GM23338 (cell line): Measurements from ENCODE around the gene NOXA1. TPM values are rescaled to one million over a fixed set of nuclear protein-coding genes. Genes with fewer than 3 reads are reported as not detected.
"Not testable (repeated sequence)": the region's sequence is repeated elsewhere in the genome, so short reads cannot be mapped to it uniquely, and the experiment has no call there.

Source experiments
- ATAC-seq: fragments of 200-7000 bp; cut with Tn5 transposase; 3 replicates; pipeline ENCODE4 v1.9.1; 2020
- DNase-seq: peaks from one replicate; pipeline ENCODE4 v3.0.0-alpha.2; 2015; ENCODE audit warnings: low spot score
- H2AFZ ChIP-seq: fragments of 200-600 bp; sonication (generic); 2 replicates; pipeline ENCODE4 v1.8.0; 2016; ENCODE audit warnings: antibody characterized with exemption, mild to moderate bottlenecking, moderate library complexity
- H3F3A ChIP-seq: fragments of 200-600 bp; sonication (generic); replicated peaks from 2 replicates; pipeline ENCODE4 v1.8.0; 2017; ENCODE audit warnings: antibody characterized with exemption, mixed run types, low read depth
- H3K27ac ChIP-seq: fragments of 200-600 bp; sonication (generic); 2 replicates; pipeline ENCODE4 v1.6.1; 2016; ENCODE audit warnings: low read depth
- H3K27me3 ChIP-seq: fragments of 200-600 bp; sonication (generic); 2 replicates; pipeline ENCODE4 v1.8.0; 2016; ENCODE audit warnings: mild to moderate bottlenecking, mixed run types, moderate library complexity; ENCODE audit not compliant: insufficient read depth
- H3K36me3 ChIP-seq: fragments of 200-600 bp; sonication (generic); 2 replicates; pipeline ENCODE4 v1.8.0; 2016; ENCODE audit warnings: mild to moderate bottlenecking; ENCODE audit not compliant: insufficient read depth
- H3K4me1 ChIP-seq: fragments of 200-600 bp; sonication (generic); 2 replicates; pipeline ENCODE4 v1.8.0; 2016; ENCODE audit warnings: mild to moderate bottlenecking, moderate library complexity; ENCODE audit not compliant: insufficient read depth
- H3K4me2 ChIP-seq: fragments of 200-600 bp; sonication (generic); 2 replicates; pipeline ENCODE4 v1.7.1; 2017; ENCODE audit warnings: mixed run types
- H3K4me3 ChIP-seq: fragments of 200-600 bp; sonication (generic); 2 replicates; pipeline ENCODE4 v1.6.1; 2016; ENCODE audit warnings: mixed run types
- H3K79me2 ChIP-seq: fragments of 200-600 bp; sonication (generic); replicated peaks from 2 replicates; pipeline ENCODE4 v1.8.0; 2017; ENCODE audit warnings: mild to moderate bottlenecking; ENCODE audit not compliant: insufficient read depth
- H3K9me2 ChIP-seq: fragments of 200-600 bp; sonication (generic); 2 replicates; pipeline ENCODE4 v1.8.0; 2017; ENCODE audit not compliant: insufficient read depth
- H4K20me1 ChIP-seq: fragments of 200-600 bp; sonication (generic); replicated peaks from 2 replicates; pipeline ENCODE4 v1.8.0; 2017; ENCODE audit warnings: mild to moderate bottlenecking; ENCODE audit not compliant: insufficient read depth
- H3K27ac Mint-ChIP-seq: 2 replicates; pipeline ENCODE4 v1.8.0; 2020; ENCODE audit warnings: inconsistent platforms, mild to moderate bottlenecking, moderate library complexity, mixed read lengths
- H3K27me3 Mint-ChIP-seq: 3 replicates; pipeline ENCODE4 v1.8.0; 2022; ENCODE audit warnings: low read depth, mild to moderate bottlenecking, moderate library complexity, mixed read lengths, inconsistent platforms; ENCODE audit not compliant: insufficient read depth, poor library complexity
- H3K36me3 Mint-ChIP-seq: 3 replicates; pipeline ENCODE4 v1.8.0; 2021; ENCODE audit warnings: low read depth, mild to moderate bottlenecking, inconsistent platforms, moderate library complexity, mixed read lengths
- H3K4me1 Mint-ChIP-seq: 3 replicates; pipeline ENCODE4 v1.8.0; 2020; ENCODE audit warnings: mild to moderate bottlenecking, inconsistent platforms, mixed read lengths
- H3K4me3 Mint-ChIP-seq: 3 replicates; pipeline ENCODE4 v1.8.0; 2021; ENCODE audit warnings: moderate library complexity, mild to moderate bottlenecking, inconsistent platforms, mixed read lengths
- H3K9me3 Mint-ChIP-seq: 3 replicates; pipeline ENCODE4 v1.8.0; 2020; ENCODE audit warnings: moderate library complexity, mild to moderate bottlenecking, inconsistent platforms, mixed read lengths
- EZH2phosphoT487 ChIP-seq: fragments of 200-600 bp; sonication (generic); IDR thresholded peaks from one replicate; pipeline ENCODE4 v1.8.1; 2018; ENCODE audit warnings: antibody characterized with exemption; ENCODE audit not compliant: unreplicated experiment
- ZNF114 ChIP-seq: fragments of 250-450 bp; sonication (Bioruptor Pico); IDR thresholded peaks from 2 replicates; pipeline ENCODE4 v1.5.0; 2020; ENCODE audit warnings: mild to moderate bottlenecking, moderate library complexity
- ZNF331 ChIP-seq: fragments of 250-450 bp; sonication (Bioruptor Pico); IDR thresholded peaks from 2 replicates; pipeline ENCODE4 v1.5.0; 2020; ENCODE audit warnings: low read depth, mild to moderate bottlenecking, moderate library complexity
- polyA plus RNA-seq: library from polyadenylated mRNA; unstranded; fragments of >200 nt; fragmentation: Nextera tagmentation; extraction: Ambion mirVana; gene quantifications from 2 replicates; pipeline ENCODE4 v1.2.1, GENCODE V29; 2016
- total RNA-seq: library from RNA; depleted of rRNA; stranded (reverse); fragments of >200 nt; shearing (Covaris generic); gene quantifications from 2 replicates; pipeline ENCODE4 v1.2.3, GENCODE V29; 2014
- TF ChIP-seq, protein P1 (sequence below): IDR thresholded peaks from one replicate; pipeline ENCODE4 v1.6.1; 2018; ENCODE audit warnings: antibody characterized with exemption; ENCODE audit not compliant: unreplicated experiment

NOXA1 gene
- total and polyA plus RNA-seq, 2 experiments from 2014 or later, result 0.59 to 0.68 TPM

DNA sequence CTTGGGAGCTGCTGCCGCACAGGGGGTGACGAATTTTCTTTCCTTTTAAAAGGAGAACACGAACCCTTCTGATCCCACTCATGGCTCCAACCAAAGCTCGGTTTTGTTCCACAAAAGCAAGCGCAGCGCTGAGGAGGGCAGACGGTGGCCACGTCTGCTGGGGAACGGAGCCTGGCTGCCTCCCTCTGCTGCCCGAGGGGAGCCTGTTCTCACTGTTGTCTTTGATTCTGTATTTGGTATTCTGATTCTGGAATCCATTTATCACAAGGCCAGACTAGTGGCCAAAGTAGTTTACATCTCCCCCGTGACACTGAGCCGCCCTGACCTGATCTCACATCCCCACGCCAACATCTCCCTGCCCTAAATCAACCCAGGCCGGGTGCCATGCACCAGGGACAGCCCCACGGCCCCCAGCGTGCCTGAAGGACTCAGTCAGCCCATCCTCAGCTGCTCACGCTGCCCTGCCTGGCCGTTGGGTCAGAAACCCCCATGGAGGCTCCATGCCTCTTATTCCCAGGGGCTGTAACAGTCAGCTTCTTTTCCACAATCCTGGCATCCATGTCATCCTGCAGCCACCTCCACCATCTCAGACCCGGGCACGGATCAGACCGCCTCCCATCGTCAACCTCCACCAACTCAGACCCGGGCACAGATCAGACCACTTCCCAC is 42.7 kb downstream of the NOXA1 start (continued):
- TF ChIP-seq, protein P1, sequence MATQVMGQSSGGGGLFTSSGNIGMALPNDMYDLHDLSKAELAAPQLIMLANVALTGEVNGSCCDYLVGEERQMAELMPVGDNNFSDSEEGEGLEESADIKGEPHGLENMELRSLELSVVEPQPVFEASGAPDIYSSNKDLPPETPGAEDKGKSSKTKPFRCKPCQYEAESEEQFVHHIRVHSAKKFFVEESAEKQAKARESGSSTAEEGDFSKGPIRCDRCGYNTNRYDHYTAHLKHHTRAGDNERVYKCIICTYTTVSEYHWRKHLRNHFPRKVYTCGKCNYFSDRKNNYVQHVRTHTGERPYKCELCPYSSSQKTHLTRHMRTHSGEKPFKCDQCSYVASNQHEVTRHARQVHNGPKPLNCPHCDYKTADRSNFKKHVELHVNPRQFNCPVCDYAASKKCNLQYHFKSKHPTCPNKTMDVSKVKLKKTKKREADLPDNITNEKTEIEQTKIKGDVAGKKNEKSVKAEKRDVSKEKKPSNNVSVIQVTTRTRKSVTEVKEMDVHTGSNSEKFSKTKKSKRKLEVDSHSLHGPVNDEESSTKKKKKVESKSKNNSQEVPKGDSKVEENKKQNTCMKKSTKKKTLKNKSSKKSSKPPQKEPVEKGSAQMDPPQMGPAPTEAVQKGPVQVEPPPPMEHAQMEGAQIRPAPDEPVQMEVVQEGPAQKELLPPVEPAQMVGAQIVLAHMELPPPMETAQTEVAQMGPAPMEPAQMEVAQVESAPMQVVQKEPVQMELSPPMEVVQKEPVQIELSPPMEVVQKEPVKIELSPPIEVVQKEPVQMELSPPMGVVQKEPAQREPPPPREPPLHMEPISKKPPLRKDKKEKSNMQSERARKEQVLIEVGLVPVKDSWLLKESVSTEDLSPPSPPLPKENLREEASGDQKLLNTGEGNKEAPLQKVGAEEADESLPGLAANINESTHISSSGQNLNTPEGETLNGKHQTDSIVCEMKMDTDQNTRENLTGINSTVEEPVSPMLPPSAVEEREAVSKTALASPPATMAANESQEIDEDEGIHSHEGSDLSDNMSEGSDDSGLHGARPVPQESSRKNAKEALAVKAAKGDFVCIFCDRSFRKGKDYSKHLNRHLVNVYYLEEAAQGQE, result no peak
- TF ChIP-seq ZNF331, result no peak

- H2AFZ ChIP-seq, H3K27ac Mint-ChIP-seq: not testable (repeated sequence)
Measured at GRCh38 chr9:137466389-137467085, 43.3 kb downstream of the NOXA1 start.

GRCh38 chr9:137467161-137467581 is 44.0 kb downstream of the NOXA1 start:
- ATAC-seq (no peak), DNase-seq (no peak)
- Histone ChIP-seq H3K4me1 (no peaks in the 10 kb centered on the region), H4K20me1 (no peaks in the 10 kb centered on the region), H3K4me2 (no peak overlapping the region), H3K27me3 (no peaks in the 10 kb centered on the region), H3K79me2 (no peaks in the 10 kb centered on the region), H3F3A (no peaks in the 10 kb centered on the region), H3K9me2 (no peaks in the 10 kb centered on the region), H2AFZ (no peak overlapping the region), H3K4me3 (no peak overlapping the region), H3K27ac (no peak overlapping the region), H3K36me3 (no peaks in the 10 kb centered on the region)
- Mint-ChIP-seq H3K27me3 (peaks cover 8% of the 10 kb centered on the region), H3K4me3 (no peak overlapping the region), H3K27ac (no peak overlapping the region), H3K36me3 (no peaks in the 10 kb centered on the region; the same call in 2 of the 3 replicates), H3K9me3 (no peaks in the 10 kb centered on the region; the same call in 2 of the 3 replicates), H3K4me1 (no peaks in the 10 kb centered on the region)
- no peak for TF ChIP-seq ZNF331
- TF ChIP-seq ZNF114, result no peak
- TF ChIP-seq, protein P1, result no peak
- no peak for TF ChIP-seq EZH2phosphoT487

More at GRCh38 chr9:137466389-137467085, 43.3 kb downstream of the NOXA1 start:
- H3K9me3 Mint-ChIP-seq, H3K27me3 Mint-ChIP-seq, H3K36me3 ChIP-seq, H4K20me1 ChIP-seq, ATAC-seq, H3K27me3 ChIP-seq, H3K4me3 ChIP-seq, H3K79me2 ChIP-seq, H3K9me2 ChIP-seq, H3K4me2 ChIP-seq, H3K4me1 Mint-ChIP-seq, H3K36me3 Mint-ChIP-seq, DNase-seq, H3K4me3 Mint-ChIP-seq, H3K4me1 ChIP-seq, H3K27ac ChIP-seq, H3F3A ChIP-seq: not testable (repeated sequence)
